Thoracic aorta (tissue), 2 donors: ENCODE results near the gene ZNF107. TPM values are rescaled to one million over a fixed set of nuclear protein-coding genes. Genes with fewer than 3 reads are reported as not detected.

Experiments
- ATAC-seq: fragments of 150-250 bp; one replicate; pipeline ENCODE4 v1.8.0; 2017; ENCODE audit warnings: low read depth; ENCODE audit not compliant: insufficient number of reproducible peaks, low FRiP score
- DNase-seq: peaks from one replicate; pipeline ENCODE4 v3.0.0-alpha.2; 2020; ENCODE audit warnings: low spot score
- H3K27ac ChIP-seq, 2 donors: fragments of 200-600 bp; sonication (generic); 1 replicate in 1 of 2; 2 replicates in 1 of 2; pipeline ENCODE4 v1.5.1; 2016; ENCODE audit warnings: mild to moderate bottlenecking in 2 of 2, moderate library complexity in 2 of 2
- H3K27me3 ChIP-seq: fragments of 200-600 bp; sonication (generic); replicated peaks from 2 replicates; pipeline ENCODE4 v1.6.0; 2016; ENCODE audit warnings: mild to moderate bottlenecking; ENCODE audit not compliant: insufficient read depth
- H3K36me3 ChIP-seq: fragments of 200-600 bp; sonication (generic); one replicate; pipeline ENCODE4 v1.5.1; 2016
- H3K4me1 ChIP-seq, 2 donors: fragments of 200-600 bp; sonication (generic); 1 replicate in 1 of 2; 2 replicates in 1 of 2; pipeline versions ENCODE4 v1.5.1 to v1.6.0; 2016; ENCODE audit warnings: low read depth in 2 of 2, mild to moderate bottlenecking in 1 of 2; ENCODE audit not compliant: control insufficient read depth in 1 of 2
- H3K4me3 ChIP-seq: fragments of 200-600 bp; sonication (generic); 2 replicates; pipeline ENCODE4 v1.5.1; 2016; ENCODE audit warnings: mild to moderate bottlenecking
- H3K9me3 ChIP-seq: fragments of 200-600 bp; sonication (generic); 2 replicates; pipeline ENCODE4 v1.5.1; 2016
- CTCF ChIP-seq: fragments of 200-600 bp; sonication (generic); IDR thresholded peaks from one replicate; pipeline ENCODE4 v1.5.1; 2019; ENCODE audit warnings: antibody characterized with exemption
- total RNA-seq, 2 donors: library from RNA; depleted of rRNA; stranded (reverse); fragments of >200 nt; gene quantifications; one replicate each; pipeline versions ENCODE4 v1.1.0 to v1.2.3, GENCODE V29; 2016

ZNF107 gene
- total RNA-seq, 2 donors from 2014 or later, result 5.6 to 6.9 TPM

GRCh38 chr7:64637521-64638445 is 28.1 kb upstream of the ZNF107 start:
- no peak for ATAC-seq
- Histone ChIP-seq H3K9me3 (no peaks in the 10 kb centered on the region), H3K4me1 (no peaks in the 10 kb centered on the region), H3K27me3 (no peaks in the 10 kb centered on the region), H3K4me3 (no peak overlapping the region), H3K36me3 (no peaks in the 10 kb centered on the region), H3K27ac (no peak overlapping the region)
- DNase-seq, result no peak
- TF ChIP-seq CTCF, result no peak

- H3K27me3 ChIP-seq, result no peaks in the 10 kb centered on the region
- H3K36me3 ChIP-seq, result no peaks in the 10 kb centered on the region
- H3K4me1 ChIP-seq, result no peaks in the 10 kb centered on the region
- ATAC-seq, result no peak
- no peak for TF ChIP-seq CTCF
- no peak overlapping the region for H3K27ac ChIP-seq
- no peaks in the 10 kb centered on the region for H3K9me3 ChIP-seq
- no peak for DNase-seq
- no peak overlapping the region for H3K4me3 ChIP-seq
Measured at GRCh38 chr7:64638822-64639221, 27.1 kb upstream of the ZNF107 start.

- Histone ChIP-seq H3K4me3 (no peak overlapping the region), H3K27ac (no peak overlapping the region), H3K4me1 (no peaks in the 10 kb centered on the region), H3K9me3 (no peaks in the 10 kb centered on the region), H3K36me3 (no peaks in the 10 kb centered on the region), H3K27me3 (no peaks in the 10 kb centered on the region)
- ATAC-seq (no peak), DNase-seq (no peak)
- TF ChIP-seq CTCF, result no peak
Measured at GRCh38 chr7:64639267-64640001, 26.5 kb upstream of the ZNF107 start.

DNA sequence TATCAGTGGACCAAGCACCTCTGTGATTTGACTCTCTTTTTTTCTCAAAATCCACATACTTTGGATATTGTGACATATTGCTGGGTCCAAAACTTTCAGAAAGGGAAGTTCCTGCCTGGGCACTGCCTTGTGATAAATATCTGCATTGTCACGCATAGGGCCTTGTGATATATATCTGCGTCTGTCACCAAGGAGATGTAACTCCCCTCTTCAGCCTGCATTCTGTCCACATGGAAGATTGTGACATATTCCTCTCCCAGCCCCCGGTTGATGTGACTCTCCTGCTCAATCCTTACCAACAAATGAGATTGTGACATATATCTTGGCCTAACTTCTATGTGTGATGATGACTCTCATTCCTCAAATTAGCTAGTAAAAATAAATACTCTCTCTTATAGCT is 25.4 kb upstream of the ZNF107 start:
- Histone ChIP-seq H3K27me3 (no peaks in the 10 kb centered on the region), H3K4me1 (no peaks in the 10 kb centered on the region), H3K9me3 (no peaks in the 10 kb centered on the region), H3K27ac (no peak overlapping the region), H3K4me3 (no peak overlapping the region), H3K36me3 (no peaks in the 10 kb centered on the region)
- DNase-seq, result no peak
- ATAC-seq, result no peak
- TF ChIP-seq CTCF, result no peak

DNA sequence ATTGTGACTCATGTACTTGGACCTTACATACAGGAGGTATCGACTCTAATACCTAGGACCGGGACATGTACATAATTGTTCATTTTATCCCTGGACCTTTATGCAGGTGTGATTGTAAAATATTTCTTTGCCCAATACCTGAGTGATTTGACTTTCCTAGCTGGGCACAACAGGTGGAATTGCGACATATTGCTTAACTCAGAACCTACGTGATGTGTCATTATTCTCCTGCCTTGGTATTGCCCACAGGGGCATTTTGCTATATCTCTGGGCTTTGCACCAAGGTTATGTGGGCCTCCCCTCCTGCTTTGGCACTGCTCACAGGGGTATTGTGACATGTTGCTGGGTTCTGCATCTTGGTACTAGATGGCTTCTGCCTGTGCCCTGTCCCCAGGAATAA is 23.9 kb upstream of the ZNF107 start:
- ATAC-seq (no peak), DNase-seq (no peak)
- Histone ChIP-seq H3K27ac (no peak overlapping the region), H3K9me3 (no peaks in the 10 kb centered on the region), H3K27me3 (no peaks in the 10 kb centered on the region), H3K4me1 (no peaks in the 10 kb centered on the region), H3K4me3 (no peak overlapping the region), H3K36me3 (no peaks in the 10 kb centered on the region)
- no peak for TF ChIP-seq CTCF
